ENCODE measurements around the gene AFAP1.

- TF ChIP-seq CTCF (IDR thresholded peaks at IDR 0.05) (no peak), ZFX (IDR thresholded peaks at IDR 0.05; ENCODE audit: borderline replicate concordance) (no peak)
These were observed 43.6 kb upstream of the AFAP1 start for GRCh38 chr4:7983296-7983695.
